Measurements from ENCODE around the gene RET.

RET gene

DNA sequence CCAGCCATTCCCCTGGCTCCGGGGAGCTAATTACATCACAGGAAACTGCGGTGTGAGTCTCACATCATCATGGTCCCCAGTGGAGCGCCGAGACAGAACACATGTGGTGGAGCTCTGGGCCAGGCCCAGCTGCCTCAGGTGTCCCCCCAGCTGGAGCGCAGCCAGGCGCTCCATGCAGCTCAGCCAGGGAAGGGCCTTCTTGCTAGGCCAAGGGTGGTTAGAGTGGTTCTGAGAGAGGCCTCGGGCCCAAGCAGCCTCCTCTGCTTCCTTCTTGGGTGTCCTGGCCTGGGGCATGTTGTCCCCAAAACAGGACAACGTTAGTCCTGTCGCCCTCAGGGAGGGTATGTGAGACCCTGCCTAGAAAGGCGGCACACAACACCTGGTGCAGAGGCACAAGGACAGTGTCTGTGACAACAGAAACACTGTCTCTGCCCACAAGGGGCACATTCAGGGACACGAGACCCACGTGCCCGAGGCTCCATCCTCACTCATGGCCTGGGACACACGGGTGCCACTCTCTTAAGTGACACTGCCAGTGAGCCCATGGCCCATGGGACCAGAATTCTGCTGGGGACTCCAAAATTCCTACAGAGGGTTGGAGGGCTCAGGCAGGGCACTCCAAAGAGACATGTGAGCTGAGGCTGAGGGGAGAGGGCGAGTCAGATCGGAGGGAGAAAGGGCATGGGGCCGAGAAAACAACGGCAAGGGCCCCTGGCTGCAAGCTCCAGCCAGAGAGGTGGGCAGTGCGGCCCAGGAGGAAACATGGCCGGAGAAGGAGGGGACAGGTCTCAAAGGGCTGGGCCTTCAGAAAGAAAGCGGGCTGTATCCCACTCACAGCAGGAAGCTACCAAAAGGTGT, 37.0 kb upstream of the RET start:
- H3K4me3 ChIP-seq (ENCODE audit: low read depth, low read length), result no peak overlapping the region
- peak; percentile 76 for DNase-seq (ENCODE audit: low read depth)
- TF ChIP-seq MYC (IDR thresholded peaks at IDR 0.05; ENCODE audit: low read depth, low read length), result 0 out of 2 replicates have a peak, but pooled peaks have one; percentile 21
- TF ChIP-seq, protein P1, sequence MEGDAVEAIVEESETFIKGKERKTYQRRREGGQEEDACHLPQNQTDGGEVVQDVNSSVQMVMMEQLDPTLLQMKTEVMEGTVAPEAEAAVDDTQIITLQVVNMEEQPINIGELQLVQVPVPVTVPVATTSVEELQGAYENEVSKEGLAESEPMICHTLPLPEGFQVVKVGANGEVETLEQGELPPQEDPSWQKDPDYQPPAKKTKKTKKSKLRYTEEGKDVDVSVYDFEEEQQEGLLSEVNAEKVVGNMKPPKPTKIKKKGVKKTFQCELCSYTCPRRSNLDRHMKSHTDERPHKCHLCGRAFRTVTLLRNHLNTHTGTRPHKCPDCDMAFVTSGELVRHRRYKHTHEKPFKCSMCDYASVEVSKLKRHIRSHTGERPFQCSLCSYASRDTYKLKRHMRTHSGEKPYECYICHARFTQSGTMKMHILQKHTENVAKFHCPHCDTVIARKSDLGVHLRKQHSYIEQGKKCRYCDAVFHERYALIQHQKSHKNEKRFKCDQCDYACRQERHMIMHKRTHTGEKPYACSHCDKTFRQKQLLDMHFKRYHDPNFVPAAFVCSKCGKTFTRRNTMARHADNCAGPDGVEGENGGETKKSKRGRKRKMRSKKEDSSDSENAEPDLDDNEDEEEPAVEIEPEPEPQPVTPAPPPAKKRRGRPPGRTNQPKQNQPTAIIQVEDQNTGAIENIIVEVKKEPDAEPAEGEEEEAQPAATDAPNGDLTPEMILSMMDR (IDR thresholded peaks at IDR 0.05; ENCODE audit: low read depth, low read length), result no peak
- TF ChIP-seq, protein P2, sequence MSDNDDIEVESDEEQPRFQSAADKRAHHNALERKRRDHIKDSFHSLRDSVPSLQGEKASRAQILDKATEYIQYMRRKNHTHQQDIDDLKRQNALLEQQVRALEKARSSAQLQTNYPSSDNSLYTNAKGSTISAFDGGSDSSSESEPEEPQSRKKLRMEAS (IDR thresholded peaks at IDR 0.05; ENCODE audit: low read depth, low read length), result peak; percentile 48; the same call in 1 of the 2 replicates

DNA sequence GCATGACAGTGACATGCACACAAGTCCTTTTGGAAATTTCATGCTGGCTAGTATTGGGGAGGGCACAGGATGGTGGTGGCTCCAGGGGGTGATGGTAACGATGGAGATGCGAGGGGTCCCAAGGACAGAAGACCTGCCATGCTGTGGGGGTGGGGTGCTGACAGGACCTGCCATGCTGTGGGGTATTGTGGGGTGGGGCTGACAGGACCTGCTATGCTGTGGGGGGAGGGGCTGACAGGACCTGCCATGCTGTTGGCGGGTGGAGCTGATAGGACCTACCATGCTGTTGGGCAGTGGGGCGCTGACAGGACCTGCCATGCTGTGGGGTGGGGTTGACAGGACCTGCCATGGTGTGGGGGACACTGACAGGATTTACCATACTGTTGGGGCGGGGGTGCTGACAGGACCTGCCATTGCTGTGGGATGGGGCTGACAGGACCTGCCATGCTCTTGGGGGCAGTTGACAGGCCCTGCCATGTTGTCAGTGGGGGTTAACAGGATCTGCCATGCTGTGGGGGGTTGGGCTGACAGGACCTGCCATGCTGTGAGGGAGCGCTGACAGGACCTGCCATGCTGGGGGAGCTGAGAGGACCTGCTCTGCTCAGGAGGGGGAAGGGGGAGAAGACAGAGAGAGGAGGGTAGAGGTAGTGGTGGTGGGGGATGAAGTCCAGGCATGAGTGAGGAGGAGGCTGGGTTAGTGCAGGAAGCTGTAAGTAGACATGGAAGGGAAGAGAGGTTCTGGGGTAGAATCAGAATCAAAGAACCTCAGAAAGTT, 36.2 kb upstream of the RET start:
- DNase-seq (ENCODE audit: low read depth), result no peak
- TF ChIP-seq, protein P2 (IDR thresholded peaks at IDR 0.05; ENCODE audit: low read depth, low read length), result no peak
- TF ChIP-seq, protein P1 (IDR thresholded peaks at IDR 0.05; ENCODE audit: low read depth, low read length), result no peak
- TF ChIP-seq POLR2A (IDR thresholded peaks at IDR 0.05; ENCODE audit: extremely low read depth, insufficient read length), result no peak
- H3K4me3 ChIP-seq (ENCODE audit: low read depth, low read length), result no peak overlapping the region

DNA sequence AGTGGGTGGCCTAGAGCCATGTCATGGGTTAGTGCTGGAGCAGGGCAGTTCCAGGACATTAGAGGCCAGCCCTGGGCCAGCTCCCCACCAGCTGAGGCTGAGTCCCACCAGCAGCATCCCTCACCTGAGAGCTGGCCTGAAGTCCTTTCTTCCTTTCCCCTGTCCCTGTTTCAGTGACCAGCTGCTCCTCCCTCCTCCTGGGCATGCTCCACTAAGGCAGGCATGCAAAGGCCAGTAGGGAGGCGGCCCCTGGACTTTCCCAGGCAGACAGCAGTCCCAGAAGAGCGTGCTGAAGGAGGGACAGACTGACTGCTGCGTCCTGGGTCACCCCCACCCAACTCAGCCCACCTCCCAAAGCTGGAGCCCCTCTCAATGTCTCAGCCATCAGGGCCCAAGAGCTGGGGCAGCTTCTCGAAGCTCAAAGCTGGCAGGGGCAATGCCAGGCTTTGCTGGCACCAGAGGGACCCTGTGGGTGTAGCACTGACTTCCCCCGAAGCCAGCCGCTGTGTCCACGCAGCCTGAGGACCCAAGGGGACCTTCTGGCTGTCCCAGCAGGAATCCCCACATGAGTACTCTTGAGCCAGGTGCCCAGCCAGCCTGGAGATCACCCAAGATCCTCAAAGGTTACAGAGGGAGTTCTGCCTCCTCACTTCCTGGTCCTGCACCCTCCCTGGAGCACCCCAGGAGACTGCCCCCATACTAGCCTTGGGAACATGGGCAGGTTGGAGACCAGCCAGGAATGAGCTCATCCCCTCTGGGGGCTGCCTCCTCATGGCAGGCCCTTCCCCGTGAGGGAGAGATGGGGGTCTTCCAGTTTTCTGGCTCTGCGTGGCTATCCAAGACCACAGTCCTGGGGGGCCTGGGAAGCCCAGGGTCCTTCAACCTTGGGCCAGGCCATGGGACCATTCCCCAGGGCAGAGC, 35.2 kb upstream of the RET start:
- H3K4me3 ChIP-seq (ENCODE audit: low read depth, low read length), result no peak overlapping the region
- TF ChIP-seq, protein P1 (IDR thresholded peaks at IDR 0.05; ENCODE audit: low read depth, low read length), result no peak
- TF ChIP-seq, protein P2 (IDR thresholded peaks at IDR 0.05; ENCODE audit: low read depth, low read length), result no peak
- TF ChIP-seq MYC (IDR thresholded peaks at IDR 0.05; ENCODE audit: low read depth, low read length) (no peak), POLR2A (IDR thresholded peaks at IDR 0.05; ENCODE audit: extremely low read depth, insufficient read length) (no peak)
- no peak for DNase-seq (ENCODE audit: low read depth)

DNA sequence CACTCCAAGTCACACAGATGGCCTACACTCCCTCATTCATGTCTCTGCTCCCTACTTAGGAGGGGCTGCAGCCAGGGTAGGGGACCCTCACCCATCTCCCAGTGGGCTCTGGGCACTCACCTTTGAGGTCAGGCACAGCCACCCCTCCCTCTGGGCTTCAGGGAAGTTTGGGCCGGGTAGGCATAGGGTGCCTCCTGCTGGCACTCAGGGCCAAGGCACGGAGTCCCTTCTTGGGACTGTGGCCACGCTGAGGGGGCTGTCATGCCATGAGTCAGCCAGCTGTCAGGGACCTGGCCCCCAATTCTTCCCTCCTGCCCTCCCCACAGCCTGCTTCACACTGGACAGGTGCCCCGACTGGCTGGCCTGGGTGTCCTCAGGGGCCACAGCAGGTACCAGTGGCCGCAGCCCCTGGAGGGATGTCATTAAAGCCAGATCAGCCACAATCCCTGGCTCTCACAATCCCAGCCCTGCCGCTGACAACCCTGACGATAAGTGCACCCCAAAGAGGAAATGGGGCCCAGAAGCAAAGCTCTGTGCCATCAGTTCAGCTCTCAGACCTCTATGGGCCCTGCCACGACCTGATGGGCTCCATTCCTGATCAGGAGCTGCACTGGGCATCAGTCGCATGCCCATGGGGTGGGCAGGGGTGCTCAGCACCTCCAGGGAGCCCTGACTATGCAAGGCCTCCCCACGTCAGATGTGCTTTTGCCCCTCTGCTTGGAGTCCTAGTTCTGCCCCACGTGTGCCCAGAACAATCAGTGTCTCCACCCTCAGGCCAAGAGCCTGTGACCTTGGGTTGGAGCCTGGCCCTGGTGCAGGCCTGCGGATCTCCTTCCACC, 34.1 kb upstream of the RET start:
- no peak overlapping the region for H3K4me3 ChIP-seq (ENCODE audit: low read depth, low read length)
- DNase-seq (ENCODE audit: low read depth), result peak; percentile 27
- TF ChIP-seq POLR2A (IDR thresholded peaks at IDR 0.05; ENCODE audit: extremely low read depth, insufficient read length), result no peak
- TF ChIP-seq, protein P2 (IDR thresholded peaks at IDR 0.05; ENCODE audit: low read depth, low read length), result no peak
- TF ChIP-seq, protein P1 (IDR thresholded peaks at IDR 0.05; ENCODE audit: low read depth, low read length), result peak; percentile 27
- TF ChIP-seq MYC (IDR thresholded peaks at IDR 0.05; ENCODE audit: low read depth, low read length), result no peak

Data from NB4 (cell line).